ENCODE results near the gene ADGB. TPM values are rescaled to one million over a fixed set of nuclear protein-coding genes. Genes with fewer than 3 reads are reported as not detected.
A peak's percentile ranks its signal among the peaks of the same experiment; 100 is the strongest.

The ADGB gene
- total and polyA plus RNA-seq, 9 of the 15 experiments (the other 6 are each of a cell fraction or from before 2014, with no cell fraction given), result not detected

DNA sequence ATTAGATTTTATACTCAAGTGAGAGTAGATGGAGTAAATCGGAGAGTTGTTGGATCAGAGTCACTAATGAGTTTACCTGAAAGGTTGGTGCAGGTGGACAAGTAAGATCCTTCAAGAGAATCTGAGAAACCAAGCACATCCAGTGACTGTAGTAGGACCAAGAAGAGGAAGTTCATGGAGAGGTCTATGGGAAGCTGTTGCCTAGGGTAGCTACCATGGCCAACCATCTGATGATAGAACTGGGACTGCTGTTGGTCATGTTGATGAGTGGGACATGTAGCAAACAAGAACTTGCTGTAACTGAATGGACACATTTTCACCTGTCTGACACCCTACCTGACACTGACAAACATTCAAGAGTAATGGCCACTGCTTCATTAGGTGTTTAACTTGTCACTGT is 11.3 kb upstream of the ADGB start:
- Histone ChIP-seq H3K9ac (ENCODE audit: insufficient read depth in 1 of 2, low read depth in 2 of 2, low read length in 2 of 2) (no peak overlapping the region), H3K27me3 (ENCODE audit: control insufficient read depth in 2 of 2, insufficient read depth in 2 of 2, low read length in 2 of 2) (no peaks in the 10 kb centered on the region), H3K9me1 (ENCODE audit: control insufficient read depth, insufficient read depth, low read length) (no peaks in the 10 kb centered on the region), H4K20me1 (replicated peaks; ENCODE audit: control insufficient read depth, insufficient read depth, low read length) (no peaks in the 10 kb centered on the region), H3K4me1 (replicated peaks in 1 of 2; ENCODE audit: control insufficient read depth in 2 of 2, insufficient read depth in 2 of 2, low read length in 2 of 2) (no peaks in the 10 kb centered on the region), H3K9me3 (replicated peaks; ENCODE audit: control insufficient read depth, insufficient read depth, low read depth, low read length) (no peaks in the 10 kb centered on the region), H3K27ac (ENCODE audit: extremely low read depth, low read depth, low read length) (no peak overlapping the region), H3K36me3 (ENCODE audit: control insufficient read depth, insufficient read depth, low read length) (no peaks in the 10 kb centered on the region), H3K79me2 (ENCODE audit: control insufficient read depth, insufficient read depth, low read length) (no peaks in the 10 kb centered on the region), H2AFZ (ENCODE audit: low read depth, low read length) (no peak overlapping the region), H3K4me3 (no peak overlapping the region), H3K4me2 (ENCODE audit: insufficient read depth, low read length) (no peak overlapping the region)
- no TSS peak for BruUV-seq (replicated peaks)
- intact Hi-C loops (cut with micrococcal nuclease) (no loop called here), in situ Hi-C loops (cut with MboI) (no loop called here)
- FAIRE-seq, result no peak
- DNase-seq (ENCODE audit: extremely low read depth in 1 of 4, low spot score in 3 of 4), result no peak
- WGBS (ENCODE audit: insufficient coverage, low coverage, missing lambda C conversion rate), result 0% methylated on average over 1 of the region's 1 CpG
- no peak for ATAC-seq
- ChIA-PET POLR2A (interaction anchor here (1.4 kb wide), 1 partner anchor 8 kb away, joined by 5 read pairs; no protein-coding TSS in a partner anchor), CTCF (ENCODE audit: low intra/inter-chr PET ratio) (no interaction called here)
- no peak for TF ChIP-seq BDP1 (IDR thresholded peaks at IDR 0.05; ENCODE audit: insufficient read depth, insufficient read length)

DNA sequence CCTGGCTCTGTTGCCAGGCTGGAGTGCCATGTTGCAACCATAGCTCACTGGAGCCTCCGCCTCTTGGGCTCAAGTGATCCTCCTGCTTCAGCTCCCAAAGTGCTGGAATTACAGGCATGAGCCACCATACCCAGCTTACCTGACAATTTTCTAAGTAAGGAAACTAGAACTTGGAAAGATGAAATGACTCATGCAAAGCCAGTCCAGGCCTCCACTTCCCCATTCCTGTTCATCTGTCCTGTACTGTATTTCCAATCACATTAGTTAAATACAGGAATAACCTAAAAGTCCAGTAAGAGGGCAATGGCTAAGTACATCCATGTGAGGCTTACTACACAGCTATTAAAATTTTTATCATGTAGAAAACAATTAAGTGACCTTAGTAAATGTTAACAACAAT is 8.3 kb upstream of the ADGB start:
- WGBS (ENCODE audit: insufficient coverage, low coverage, missing lambda C conversion rate), result 0% methylated on average over 1 of the region's 1 CpG

More for the DNA sequence above, 8.3 kb upstream of the ADGB start:
- no peak for FAIRE-seq
- H3K27me3 ChIP-seq (ENCODE audit: control insufficient read depth in 2 of 2, insufficient read depth in 2 of 2, low read length in 2 of 2), result 0 out of 5 replicates have a peak, but pooled peaks cover 0 to 4% of the 10 kb centered on the region in 2 experiments
- H3K9ac ChIP-seq (ENCODE audit: insufficient read depth in 1 of 2, low read depth in 2 of 2, low read length in 2 of 2), result no peak overlapping the region
- H3K9me1 ChIP-seq (ENCODE audit: control insufficient read depth, insufficient read depth, low read length), result no peaks in the 10 kb centered on the region
- no peaks in the 10 kb centered on the region for H4K20me1 ChIP-seq (replicated peaks; ENCODE audit: control insufficient read depth, insufficient read depth, low read length)
- no peak for DNase-seq (ENCODE audit: extremely low read depth in 1 of 4, low spot score in 3 of 4)
- no peak for ATAC-seq
- intact Hi-C loops (cut with micrococcal nuclease) (no loop called here), in situ Hi-C loops (cut with MboI) (no loop called here)
- TF ChIP-seq KDM4B (IDR thresholded peaks at IDR 0.05; ENCODE audit: borderline replicate concordance in 2 of 2, low read depth in 1 of 2) (no peak), SPI1 (IDR thresholded peaks at IDR 0.05; ENCODE audit: borderline replicate concordance, low read depth, low read length) (peak; percentile 40; the same call in 1 of the 2 replicates)
- no peak overlapping the region for H3K4me3 ChIP-seq
- H3K79me2 ChIP-seq (ENCODE audit: control insufficient read depth, insufficient read depth, low read length), result no peaks in the 10 kb centered on the region
- POLR2A ChIA-PET, result no interaction called here
- no peak overlapping the region for H3K4me2 ChIP-seq (ENCODE audit: insufficient read depth, low read length)
- CTCF ChIA-PET (ENCODE audit: low intra/inter-chr PET ratio), result no interaction called here
- H3K9me3 ChIP-seq (replicated peaks; ENCODE audit: control insufficient read depth, insufficient read depth, low read depth, low read length), result no peaks in the 10 kb centered on the region
- H3K4me1 ChIP-seq (replicated peaks in 1 of 2; ENCODE audit: control insufficient read depth in 2 of 2, insufficient read depth in 2 of 2, low read length in 2 of 2), result no peaks in the 10 kb centered on the region
- H3K27ac ChIP-seq (ENCODE audit: extremely low read depth, low read depth, low read length), result no peak overlapping the region
- H2AFZ ChIP-seq (ENCODE audit: low read depth, low read length), result no peak overlapping the region
- no TSS peak for BruUV-seq (replicated peaks)
- no peaks in the 10 kb centered on the region for H3K36me3 ChIP-seq (ENCODE audit: control insufficient read depth, insufficient read depth, low read length)
